ENCODE measurements around the gene GIMAP7.

DNA sequence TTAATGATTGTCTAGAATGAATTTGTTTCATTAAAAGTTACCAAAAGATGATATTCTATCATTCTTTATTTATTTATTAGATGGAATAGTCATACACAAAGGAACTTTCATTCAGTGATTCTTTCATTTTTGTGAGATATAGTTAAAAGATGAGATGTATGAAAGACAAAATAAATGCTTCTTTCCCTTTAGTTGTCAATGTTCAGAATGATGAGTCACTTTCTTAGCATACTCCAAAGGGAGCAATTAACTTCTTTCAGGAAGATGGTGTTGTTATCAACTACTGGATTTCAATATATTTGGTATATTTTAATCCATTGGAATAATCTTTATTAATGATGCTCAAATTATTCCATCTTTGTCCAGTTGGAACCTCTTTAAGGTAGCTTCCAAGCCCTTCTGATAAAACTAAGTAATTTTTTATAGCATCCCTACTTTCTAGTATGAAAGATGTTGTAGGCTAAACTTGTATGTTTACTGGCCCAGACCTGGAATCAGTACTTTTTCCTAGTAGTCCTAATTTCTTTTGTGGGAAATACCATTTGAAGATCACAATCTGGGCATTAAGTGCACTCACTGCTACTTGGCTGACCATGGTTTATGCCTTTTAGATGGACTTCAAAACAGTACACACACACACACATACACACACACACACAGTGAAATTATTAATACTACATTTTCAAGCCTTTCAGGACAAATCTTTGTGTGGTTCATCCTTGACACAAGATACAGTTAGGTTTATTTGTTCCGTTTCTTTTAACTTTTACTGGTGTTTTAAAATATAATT is 2.5 kb downstream of the GIMAP7 start:
- TF ChIP-seq EZH2phosphoT487 (IDR thresholded peaks at IDR 0.05; ENCODE audit: borderline replicate concordance, low read depth) (no peak), RXRA (IDR thresholded peaks at IDR 0.05; ENCODE audit: borderline replicate concordance, low read depth) (no peak), CTCF (IDR thresholded peaks at IDR 0.05) (no peak), EP300 (IDR thresholded peaks at IDR 0.05; ENCODE audit: borderline replicate concordance in 1 of 2, low read depth in 1 of 2, low read length in 1 of 2) (no peak)
- TF ChIP-seq, protein P1, sequence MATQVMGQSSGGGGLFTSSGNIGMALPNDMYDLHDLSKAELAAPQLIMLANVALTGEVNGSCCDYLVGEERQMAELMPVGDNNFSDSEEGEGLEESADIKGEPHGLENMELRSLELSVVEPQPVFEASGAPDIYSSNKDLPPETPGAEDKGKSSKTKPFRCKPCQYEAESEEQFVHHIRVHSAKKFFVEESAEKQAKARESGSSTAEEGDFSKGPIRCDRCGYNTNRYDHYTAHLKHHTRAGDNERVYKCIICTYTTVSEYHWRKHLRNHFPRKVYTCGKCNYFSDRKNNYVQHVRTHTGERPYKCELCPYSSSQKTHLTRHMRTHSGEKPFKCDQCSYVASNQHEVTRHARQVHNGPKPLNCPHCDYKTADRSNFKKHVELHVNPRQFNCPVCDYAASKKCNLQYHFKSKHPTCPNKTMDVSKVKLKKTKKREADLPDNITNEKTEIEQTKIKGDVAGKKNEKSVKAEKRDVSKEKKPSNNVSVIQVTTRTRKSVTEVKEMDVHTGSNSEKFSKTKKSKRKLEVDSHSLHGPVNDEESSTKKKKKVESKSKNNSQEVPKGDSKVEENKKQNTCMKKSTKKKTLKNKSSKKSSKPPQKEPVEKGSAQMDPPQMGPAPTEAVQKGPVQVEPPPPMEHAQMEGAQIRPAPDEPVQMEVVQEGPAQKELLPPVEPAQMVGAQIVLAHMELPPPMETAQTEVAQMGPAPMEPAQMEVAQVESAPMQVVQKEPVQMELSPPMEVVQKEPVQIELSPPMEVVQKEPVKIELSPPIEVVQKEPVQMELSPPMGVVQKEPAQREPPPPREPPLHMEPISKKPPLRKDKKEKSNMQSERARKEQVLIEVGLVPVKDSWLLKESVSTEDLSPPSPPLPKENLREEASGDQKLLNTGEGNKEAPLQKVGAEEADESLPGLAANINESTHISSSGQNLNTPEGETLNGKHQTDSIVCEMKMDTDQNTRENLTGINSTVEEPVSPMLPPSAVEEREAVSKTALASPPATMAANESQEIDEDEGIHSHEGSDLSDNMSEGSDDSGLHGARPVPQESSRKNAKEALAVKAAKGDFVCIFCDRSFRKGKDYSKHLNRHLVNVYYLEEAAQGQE (IDR thresholded peaks at IDR 0.05; ENCODE audit: low read depth, low read length), result no peak

All from SK-N-SH (cell line).